GM21367 (cell line): Measurements from ENCODE around the gene ST3GAL3.

Experiments used
- ATAC-seq: cut with Tn5 transposase; IDR thresholded peaks from one replicate; pipeline ENCODE4 v1.9.1; 2021; ENCODE audit not compliant: unreplicated experiment

ST3GAL3 gene

DNA sequence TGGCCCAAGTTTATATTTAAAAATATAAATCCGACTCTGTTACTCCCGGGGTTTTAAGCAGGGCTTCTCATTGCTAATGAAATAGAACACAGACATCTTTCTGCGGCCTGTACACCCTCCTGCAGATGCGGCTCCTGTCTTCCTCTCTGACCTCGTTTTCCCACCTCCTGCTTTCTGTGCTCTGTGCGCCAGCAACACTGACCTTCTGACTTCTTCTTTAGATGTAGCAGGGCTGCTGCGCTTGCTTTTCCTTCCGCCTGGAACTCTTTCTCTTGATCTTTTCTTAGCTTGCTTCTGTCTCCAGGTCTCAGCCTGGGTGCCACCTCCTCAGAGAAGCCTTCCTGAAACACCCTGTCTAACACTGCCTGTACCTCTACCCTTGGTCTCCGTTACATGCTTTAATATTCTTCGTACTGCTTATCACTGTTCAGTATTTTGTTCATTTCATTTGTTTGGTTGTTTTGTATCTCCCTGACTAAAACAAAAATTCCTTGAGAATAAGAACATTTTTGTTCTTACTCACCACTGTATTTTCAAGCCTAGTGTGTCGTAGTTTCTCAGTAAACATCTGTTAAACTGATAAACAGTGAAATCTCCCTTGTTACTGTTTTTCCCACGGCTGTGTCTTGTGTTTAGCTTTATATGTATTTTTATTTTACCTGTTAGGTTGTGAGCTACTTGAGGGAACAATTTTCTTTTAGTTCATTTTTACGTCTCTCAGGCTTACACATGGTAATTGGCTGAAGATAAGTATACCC, 79.0 kb downstream of the ST3GAL3 start:
- no peak for ATAC-seq

DNA sequence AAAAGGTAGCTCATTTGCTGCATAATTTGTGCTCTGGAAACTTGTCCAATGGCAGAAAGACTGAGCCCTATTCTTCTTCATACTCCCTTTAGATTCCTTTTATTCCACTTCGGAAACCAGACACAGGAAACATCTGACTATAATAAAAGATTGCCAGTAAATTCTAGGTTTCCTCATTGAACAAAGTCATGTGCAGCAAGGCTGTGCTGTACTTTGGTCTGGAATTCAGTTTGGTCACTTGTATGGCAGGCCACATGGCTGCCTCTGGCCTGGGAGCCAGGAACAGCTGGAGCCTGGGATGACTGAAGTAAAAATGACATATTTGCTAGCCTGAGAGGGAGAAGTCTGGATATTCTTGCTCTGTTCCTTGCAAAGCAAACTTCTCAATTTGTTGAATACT, 79.6 kb downstream of the ST3GAL3 start:
- no peak for ATAC-seq

DNA sequence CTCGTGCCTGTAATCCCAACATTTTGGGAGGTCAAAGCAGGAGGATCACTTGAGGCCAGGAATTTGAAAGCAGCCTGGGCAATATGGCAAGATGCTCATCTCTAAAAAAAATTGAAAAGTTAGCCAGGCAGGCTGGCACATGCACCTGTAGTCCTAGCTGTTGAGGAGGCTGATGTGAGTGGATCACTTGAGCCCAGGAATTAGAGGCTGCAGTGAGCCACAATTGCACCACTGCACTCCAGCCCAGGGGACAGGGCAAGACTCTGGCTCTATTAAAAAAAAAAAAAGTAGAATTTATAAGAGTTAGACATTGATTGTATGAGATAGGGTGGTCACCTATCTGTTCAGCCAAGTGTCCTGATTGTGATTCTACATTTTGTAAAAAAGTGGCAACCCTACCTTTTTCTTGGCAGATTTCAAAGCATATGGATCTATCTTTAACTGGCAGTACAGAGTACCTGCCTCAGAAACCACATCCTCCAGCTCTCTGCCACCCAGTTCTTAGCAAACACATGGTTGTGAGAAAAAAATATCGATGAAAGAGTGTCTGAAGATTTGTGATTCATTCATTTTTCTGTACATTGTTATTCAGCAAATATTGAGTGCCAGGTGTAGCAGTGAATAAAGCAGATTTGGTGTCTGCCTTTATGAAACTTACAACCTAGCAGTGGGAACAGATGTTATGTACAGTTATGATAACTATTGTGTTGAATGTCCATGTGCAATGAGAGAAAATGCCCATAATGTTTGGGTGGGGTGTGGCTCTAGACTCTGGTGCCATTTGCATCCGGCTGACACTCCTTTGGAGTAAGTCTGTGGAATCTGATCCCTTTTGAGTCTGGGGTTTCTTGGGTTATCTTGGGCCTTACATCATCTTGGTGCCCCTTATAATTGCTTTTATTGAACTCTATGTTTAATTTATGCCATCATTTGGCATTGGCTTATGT, 82.5 kb downstream of the ST3GAL3 start:
- ATAC-seq = no peak

DNA sequence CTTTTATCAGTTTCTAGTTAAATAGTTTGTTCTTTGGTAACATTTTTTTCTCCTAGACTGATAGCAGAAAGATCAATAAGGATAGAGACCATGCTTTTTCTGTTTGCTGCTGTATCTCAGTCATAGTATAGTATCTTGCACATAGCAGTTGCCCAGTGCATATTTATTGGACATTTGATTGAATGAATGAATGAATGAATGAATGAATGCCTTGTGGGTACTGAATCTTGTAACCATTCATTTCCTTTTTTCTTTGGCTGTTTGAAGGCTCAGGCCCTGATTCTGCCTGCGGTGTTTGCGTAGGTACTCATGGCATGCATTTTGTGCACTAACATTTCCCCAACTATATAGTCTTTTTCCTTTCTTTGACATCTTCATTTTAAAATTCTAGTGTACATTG, 83.9 kb downstream of the ST3GAL3 start:
- ATAC-seq = no peak

DNA sequence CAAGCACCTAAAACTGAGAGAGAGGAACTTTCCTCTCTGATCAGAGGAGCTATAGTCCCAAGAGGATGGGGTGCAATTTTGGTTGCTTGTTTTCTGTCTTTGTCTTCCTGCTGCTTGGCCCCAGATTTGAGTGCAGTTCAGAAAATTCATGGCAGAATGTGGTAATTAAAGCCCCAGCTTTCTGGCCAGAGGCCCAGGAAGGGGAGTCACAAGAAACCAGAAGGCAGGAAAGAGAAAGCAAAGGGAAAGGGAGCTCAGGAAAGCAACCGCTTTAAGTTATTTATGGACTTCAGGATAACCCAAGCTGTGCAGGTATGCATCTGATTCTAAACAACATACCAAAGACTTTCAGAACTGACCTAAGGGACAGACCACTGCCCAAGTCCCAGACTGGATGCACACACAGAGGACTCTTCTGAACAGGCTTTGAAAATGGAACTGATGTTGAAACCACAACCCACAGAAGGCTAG, 88.8 kb downstream of the ST3GAL3 start:
- no peak for ATAC-seq

DNA sequence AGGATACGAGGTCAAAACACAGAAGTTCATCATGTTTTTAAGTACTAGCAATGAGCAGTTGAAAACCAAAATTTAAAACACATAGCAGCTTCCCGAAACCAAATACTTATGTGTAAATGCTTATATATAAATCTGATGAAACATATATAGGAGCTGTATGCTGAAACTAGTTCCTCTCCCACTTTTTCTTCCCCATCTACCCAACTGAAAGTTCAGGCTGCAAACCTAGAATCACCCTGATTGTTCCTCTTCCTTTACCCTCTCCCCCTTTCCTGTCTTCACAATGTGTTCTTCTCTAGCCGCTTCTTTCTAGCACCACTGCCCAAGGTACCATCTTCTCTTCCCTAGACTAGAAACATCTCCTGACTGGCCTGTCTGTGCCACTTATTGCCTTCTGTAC, 90.6 kb downstream of the ST3GAL3 start:
- no peak for ATAC-seq

DNA sequence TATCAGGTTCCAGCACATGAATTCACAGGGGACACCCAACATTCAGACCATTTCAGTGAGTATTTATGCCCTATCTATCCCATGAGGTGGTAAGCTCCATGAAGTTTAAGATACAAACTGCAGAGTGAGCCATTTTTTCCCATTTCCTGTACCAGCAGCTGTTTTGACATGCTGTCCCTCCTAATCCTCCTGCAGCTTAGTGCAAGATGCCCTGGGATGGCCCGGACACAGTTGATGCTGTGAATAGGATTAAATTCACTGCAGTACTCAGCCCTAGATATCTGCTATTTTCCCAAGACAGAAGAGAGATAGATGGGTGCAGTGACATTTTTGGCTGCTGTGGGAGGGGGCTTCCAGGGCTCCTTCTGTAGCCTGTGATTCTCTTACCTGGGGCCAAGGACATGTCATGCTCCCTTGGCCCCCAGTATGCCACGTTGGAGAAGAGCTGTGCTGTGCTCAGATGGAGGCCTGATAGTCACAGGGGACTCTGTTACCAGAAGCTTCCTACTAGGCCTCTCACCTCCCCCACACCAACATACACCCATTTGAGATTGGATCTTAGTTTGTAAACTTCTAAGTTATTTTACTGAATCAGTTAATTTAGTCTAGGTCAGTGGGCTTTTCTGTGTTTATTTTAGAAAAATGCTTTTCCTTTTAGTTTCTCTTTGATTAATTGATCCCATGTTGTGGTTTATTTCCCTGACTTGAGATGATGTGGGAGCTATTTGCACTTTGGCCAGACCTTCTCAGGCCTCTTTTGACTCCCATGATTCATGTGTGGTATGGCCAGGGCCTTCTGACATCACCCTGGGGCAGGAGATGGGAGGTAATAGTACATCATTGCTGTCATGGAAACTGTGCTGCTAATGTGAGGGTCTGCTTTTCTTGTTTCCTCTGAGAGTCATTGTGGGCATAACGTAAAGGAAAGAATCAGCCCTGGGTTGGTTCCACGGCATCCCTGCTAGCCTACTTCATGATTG, 92.6 kb downstream of the ST3GAL3 start:
- ATAC-seq = no peak

DNA sequence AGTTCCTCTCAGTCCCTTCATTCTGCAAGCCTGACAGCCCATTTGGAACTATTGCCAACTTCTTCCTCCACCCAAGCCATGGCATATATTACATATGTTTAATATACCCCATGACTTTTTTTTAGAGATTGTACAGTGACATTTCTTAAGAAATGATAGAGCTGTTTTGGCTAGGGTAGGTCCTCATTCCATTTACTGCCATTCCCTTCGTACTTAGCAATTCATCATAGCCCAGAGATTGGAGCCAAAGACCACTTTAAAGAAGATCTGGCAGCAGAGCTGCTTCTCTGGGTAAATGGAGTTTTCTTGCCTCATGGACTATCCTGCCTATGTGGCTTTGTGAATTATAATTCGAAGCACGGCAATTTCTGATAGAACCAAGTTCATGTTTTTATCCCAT, 93.4 kb downstream of the ST3GAL3 start:
- ATAC-seq = no peak

DNA sequence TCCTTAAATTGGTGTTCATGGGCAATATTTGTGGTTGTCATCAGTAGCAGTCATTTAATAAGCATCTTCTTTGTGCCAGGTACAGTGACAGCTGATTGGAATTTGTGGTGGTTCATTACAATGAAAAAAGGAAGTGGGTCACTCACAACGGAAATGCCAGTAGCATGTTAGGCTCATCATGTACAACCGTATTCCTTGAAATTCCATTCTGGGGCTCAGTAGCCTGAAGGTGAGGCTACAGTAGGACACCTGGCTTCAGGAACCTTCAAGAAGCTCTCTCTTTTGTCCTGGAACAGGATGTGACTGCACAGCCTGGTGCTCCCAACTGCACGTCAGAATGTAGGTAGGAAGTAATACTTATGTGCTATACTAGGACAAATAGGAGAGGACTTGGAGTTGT, 93.9 kb downstream of the ST3GAL3 start:
- ATAC-seq = no peak

DNA sequence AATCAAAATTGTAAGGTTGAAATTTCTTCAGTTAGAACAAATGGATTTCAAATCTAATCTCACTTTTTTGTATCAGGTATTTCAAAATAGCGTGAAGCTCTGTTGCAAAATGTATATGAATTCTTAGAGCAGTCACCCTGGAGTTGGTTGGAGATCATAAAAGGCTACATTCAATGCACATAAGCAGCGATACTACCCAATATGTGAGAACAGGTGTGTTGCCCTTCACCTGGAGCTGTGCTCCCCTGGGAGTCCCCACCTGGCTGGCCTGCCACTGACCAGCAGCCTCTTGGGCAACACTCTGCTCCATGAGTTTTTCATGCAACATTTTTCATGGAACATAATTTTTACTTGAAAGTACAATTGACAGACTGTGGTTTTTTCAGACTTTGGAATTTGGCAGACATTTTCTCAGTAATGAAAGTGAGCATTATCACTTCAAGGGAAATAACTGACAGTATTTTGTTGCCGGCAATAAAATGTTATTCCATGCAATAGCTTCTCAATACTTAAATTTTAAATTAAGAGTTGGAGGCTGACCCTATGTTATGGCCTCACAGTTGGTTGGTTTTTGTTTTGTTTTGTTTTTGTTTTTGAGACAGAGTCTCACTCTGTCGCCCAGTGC, 95.1 kb downstream of the ST3GAL3 start:
- no peak for ATAC-seq

DNA sequence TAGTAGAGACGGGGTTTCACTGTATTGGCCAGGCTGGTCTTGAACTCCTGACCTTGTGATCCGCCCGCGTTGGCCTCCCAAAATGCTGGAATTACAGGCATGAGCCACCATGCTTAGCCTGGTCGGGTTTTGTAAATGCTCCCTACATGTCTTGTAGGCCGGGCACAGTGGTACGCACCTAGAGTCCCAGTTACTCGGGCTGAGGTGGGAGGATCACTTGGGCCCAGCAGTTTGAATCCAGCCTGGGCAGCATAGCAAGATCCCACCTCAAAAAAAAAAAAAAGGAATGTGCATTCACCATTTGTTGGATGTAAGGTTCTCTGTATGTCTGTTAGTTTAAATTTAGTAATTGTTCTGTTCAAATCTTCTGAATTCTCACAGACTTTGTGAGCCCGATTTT, 95.8 kb downstream of the ST3GAL3 start:
- no peak for ATAC-seq

DNA sequence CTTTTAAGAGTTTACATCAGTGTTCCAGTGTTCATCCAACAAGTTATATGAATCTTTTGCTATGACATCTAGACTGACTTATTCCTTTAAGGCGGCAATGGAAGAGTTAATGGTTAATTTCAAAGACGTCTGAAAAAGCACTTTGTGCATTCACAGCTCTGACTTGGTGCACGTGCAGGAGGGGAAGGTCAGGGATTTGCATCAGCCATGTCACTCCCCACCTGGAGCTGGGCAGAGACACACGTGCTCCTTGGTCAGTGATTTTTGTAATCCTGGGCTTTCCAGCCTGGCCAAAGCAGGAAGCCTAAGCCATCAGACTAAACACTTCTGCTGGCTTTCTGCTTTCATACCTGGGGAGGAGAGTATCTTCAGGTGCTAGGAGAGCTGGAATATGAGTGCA, 96.3 kb downstream of the ST3GAL3 start:
- no peak for ATAC-seq

DNA sequence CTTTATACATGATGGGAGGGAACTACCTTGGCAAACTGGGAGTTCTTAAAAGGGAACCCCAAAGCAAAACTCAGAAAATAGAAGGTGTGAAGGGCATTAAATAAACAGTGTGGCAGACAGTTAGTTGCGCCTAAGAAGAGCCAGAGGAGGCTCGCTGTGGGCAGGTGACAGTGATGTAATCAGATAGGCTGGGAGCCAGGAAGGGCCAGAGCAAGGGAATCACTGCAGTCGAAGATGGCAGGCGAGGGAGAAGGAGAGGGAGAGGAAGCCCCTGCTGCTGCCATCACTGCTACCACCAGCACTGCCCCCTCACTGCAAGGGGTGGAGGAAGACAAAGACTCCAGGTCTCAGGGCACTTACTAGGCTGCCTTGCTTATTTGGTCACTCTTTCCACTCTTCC, 97.2 kb downstream of the ST3GAL3 start:
- ATAC-seq = no peak

DNA sequence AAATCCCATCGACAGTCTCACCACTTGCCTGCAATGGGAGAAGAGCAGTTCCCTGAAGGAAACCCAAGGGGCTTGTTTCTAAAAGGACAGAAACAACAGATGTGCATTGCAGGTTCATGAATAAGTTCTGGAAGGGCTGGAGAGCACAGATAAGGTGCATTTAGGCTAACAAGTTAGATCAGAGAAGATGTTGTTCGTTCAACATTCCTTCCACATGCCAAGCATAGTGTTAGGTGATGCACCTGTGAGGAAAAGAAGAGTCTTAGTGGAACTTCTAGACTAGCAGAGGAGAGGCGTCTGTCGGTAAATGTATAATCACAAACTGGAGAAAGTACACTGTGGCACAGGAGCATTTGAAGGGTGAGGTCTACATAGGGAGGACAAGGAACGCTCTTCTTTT, 98.0 kb downstream of the ST3GAL3 start:
- ATAC-seq = no peak

DNA sequence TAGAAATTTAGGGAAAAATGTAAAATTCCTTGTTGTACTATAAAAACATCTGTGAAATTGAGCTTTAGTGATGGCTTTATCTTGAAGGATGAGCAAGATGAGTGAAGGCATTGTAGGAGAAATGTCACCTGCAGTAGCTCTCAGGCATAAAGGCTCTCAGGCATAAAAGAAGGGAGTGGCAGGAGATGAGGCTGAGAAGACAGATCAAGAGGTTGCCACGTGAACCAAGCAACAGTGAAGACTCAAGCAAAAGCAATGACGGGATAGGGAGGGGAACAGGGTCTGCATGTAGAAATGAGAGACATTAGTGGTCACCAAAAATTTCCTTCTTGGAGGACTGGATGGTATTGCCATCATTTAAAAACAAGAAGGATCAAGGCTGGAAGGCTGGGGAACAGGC, 98.8 kb downstream of the ST3GAL3 start:
- ATAC-seq = no peak

DNA sequence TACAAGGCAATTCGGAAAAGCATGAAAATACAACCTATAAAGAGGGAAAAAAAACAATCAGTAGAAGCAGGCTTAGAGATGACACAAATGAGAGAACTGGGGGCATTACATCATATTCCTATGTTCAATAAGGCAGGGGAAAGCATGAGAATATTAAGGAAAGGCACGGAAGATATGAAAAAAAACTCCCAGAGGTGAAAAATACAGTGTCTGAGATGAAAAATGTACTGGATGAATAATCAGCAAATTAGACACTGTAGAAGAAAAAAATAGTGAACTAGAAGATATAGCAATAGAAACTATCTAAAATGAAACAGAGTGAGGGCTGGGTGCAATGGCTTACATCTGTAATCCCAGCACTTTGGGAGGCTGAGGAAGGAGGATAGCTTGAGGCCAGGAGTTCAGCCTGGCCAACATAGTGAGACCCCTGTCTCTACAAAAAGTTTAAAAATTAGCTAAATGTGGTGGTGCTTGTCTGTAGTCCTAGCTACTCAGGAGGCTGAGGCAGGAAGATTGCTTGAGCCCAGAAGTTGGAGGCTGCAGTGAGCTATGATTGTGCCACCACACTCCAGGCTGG, 101.8 kb downstream of the ST3GAL3 start:
- no peak for ATAC-seq

DNA sequence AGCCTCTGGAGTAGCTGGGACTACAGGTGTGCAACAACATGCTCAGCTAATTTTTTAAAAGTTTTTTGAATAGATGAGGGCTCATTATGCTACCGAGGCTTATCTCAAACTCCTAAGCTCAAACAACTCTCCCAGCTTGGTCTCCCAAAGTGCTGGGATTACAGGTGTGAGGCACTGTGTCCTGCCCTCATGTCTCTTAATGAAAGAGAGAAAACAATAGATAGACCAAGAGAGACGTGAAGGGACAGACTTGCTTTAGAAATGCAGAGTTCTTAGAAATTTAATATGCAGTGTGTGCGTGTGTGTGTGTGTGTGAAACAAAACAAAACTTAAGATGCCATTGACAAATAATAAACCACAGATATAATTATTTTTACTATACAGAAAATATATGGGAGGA, 105.2 kb downstream of the ST3GAL3 start:
- ATAC-seq = no peak

DNA sequence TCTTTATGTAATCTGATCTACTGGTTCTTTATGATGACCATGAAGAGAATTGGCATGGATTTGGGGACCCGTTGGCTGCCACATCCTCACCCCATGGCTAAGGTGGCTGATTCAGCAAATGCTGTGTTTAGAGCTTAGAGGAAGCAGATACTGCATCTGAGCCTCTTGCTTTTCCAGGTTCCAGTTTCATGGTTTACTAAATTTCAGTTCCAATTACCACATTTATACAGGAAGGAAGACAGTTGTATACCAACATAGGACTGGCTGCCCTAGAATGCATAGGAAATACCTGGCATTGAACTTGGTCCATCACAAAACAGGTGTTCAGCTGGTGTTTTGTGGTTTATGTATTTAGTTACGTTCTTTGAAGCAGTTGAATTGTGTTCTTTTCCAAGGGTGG, 107.1 kb downstream of the ST3GAL3 start:
- no peak for ATAC-seq

DNA sequence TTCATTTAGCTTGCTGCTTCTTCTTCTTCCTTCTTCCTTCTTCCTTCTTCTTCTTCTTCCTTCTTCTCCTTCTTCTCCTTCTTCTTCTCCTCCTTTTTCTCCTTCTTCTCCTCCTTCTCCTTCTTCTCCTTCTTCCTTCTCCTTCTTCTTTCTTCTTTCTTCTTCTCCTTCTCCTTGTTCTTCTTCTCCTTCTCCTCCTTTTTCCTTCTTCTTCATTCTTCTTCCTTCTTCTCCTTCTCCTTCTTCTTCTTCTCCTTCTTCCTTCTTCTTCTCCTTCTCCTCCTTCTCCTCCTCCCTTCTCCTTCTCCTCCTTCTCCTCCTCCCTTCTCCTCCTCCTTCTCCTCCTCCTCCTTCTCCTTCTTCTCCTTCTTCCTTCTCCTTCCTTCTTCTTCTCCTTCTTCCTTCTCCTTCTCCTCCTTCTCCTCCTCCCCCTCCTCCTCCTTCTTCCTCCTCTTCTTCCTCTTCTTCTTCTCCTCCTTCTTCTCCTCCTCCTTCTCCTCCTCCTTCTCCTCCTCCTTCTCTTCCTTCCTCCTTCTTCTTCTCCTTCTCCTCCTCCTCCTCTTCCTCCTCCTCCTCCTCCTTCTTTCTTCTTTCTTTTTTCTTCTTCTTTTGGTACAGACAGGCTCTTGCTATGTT, 110.1 kb downstream of the ST3GAL3 start:
- no peak for ATAC-seq

DNA sequence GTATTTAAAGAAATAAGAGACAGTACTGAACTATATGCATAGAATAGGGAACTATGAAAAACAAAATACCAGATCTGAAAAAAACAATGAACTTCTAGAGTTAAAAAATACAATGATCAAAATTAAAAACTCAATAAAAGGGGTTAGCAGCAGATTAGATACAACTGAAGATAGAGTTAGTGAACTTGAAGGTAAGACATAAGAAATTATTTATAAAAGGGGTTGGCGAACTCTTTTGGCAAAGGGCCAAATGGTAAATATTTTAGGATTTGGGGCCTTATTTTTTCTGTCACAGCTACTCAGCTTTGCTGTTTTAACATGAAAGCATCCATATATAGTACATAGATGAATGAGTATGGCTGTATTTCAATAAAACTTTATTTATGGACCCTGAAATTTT, 111.4 kb downstream of the ST3GAL3 start:
- no peak for ATAC-seq
